Small intestine (tissue), 7 donors: ENCODE data around the gene DPAGT1. TPM values are rescaled to one million over a fixed set of nuclear protein-coding genes. Genes with fewer than 3 reads are reported as not detected.
A peak's percentile ranks its signal among the peaks of the same experiment; 100 is the strongest.
"Not testable (repeated sequence)": the region's sequence is repeated elsewhere in the genome, so short reads cannot be mapped to it uniquely, and the experiment has no call there.

Experiments used
- DNase-seq, 2 donors: peaks; one replicate each; pipeline versions ENCODE4 v3.0.0 to v3.0.0-alpha.2; 2013
- FAIRE-seq: peaks from 2 replicates; lab custom pipeline; 2012; peaks lifted over from hg19 to GRCh38; lab: Jason Lieb, UNC
- H3K27ac ChIP-seq, 3 donors: one replicate each; pipeline ENCODE4 v1.5.1; 2013; ENCODE audit warnings: low read length in 2 of 3, mild to moderate bottlenecking in 2 of 3, control low read depth in 1 of 3, inconsistent platforms in 1 of 3, low read depth in 1 of 3, moderate library complexity in 1 of 3
- H3K27me3 ChIP-seq, 3 donors: one replicate each; pipeline ENCODE4 v1.6.1; 2013; ENCODE audit warnings: low read length in 3 of 3, inconsistent platforms in 1 of 3; ENCODE audit not compliant: control insufficient read depth in 3 of 3, insufficient read depth in 3 of 3
- H3K36me3 ChIP-seq, 3 donors: one replicate each; pipeline ENCODE4 v1.6.1; 2013; ENCODE audit warnings: low read length in 3 of 3, inconsistent platforms in 1 of 3, low read depth in 1 of 3, mild to moderate bottlenecking in 1 of 3, moderate library complexity in 1 of 3; ENCODE audit not compliant: control insufficient read depth in 3 of 3, insufficient read depth in 2 of 3
- H3K4me1 ChIP-seq, 3 donors: one replicate each; pipeline ENCODE4 v1.6.1; 2013; ENCODE audit warnings: low read length in 2 of 3, inconsistent platforms in 1 of 3, low read depth in 1 of 3, mild to moderate bottlenecking in 1 of 3, moderate library complexity in 1 of 3; ENCODE audit not compliant: control insufficient read depth in 3 of 3, insufficient read depth in 2 of 3
- H3K4me3 ChIP-seq, 3 donors: one replicate each; pipeline ENCODE4 v1.5.1; 2013; ENCODE audit warnings: low read length in 3 of 3, control low read depth in 1 of 3, inconsistent platforms in 1 of 3, low read depth in 1 of 3, mild to moderate bottlenecking in 1 of 3, moderate library complexity in 1 of 3
- H3K9me3 ChIP-seq, 2 donors: one replicate each; pipeline ENCODE4 v1.6.1; 2013; ENCODE audit warnings: low read depth in 1 of 2, low read length in 1 of 2; ENCODE audit not compliant: control insufficient read depth in 2 of 2, insufficient read depth in 1 of 2
- WGBS, 3 donors: extraction: QIAGEN DNeasy Blood & Tissue Kit; methylation state at CpG; one replicate each; pipeline ENCODE4 v1.1.7; 2013; 5-methylcytosine and 5-hydroxymethylcytosine counted together
- polyA plus RNA-seq, 4 donors: library from polyadenylated mRNA; stranded (reverse) in 3 of 4; unstranded in 1 of 4; fragments of 200-250 nt in 3 of 4; fragments of 120-200 nt in 1 of 4; gene quantifications; one replicate each; pipeline versions ENCODE4 v1.2.1 to v1.2.3, GENCODE V29; 2013
- donor health status: healthy with polysubstance abuse.
- donor health status: control.
- donor health status: control.
- donor health status: Bipolar disorder and iron deficiency.
- donor health status: healthy.

Gene DPAGT1
- polyA plus RNA-seq, 4 donors = 10.8 to 51.2 (median 30.5) TPM

DNA sequence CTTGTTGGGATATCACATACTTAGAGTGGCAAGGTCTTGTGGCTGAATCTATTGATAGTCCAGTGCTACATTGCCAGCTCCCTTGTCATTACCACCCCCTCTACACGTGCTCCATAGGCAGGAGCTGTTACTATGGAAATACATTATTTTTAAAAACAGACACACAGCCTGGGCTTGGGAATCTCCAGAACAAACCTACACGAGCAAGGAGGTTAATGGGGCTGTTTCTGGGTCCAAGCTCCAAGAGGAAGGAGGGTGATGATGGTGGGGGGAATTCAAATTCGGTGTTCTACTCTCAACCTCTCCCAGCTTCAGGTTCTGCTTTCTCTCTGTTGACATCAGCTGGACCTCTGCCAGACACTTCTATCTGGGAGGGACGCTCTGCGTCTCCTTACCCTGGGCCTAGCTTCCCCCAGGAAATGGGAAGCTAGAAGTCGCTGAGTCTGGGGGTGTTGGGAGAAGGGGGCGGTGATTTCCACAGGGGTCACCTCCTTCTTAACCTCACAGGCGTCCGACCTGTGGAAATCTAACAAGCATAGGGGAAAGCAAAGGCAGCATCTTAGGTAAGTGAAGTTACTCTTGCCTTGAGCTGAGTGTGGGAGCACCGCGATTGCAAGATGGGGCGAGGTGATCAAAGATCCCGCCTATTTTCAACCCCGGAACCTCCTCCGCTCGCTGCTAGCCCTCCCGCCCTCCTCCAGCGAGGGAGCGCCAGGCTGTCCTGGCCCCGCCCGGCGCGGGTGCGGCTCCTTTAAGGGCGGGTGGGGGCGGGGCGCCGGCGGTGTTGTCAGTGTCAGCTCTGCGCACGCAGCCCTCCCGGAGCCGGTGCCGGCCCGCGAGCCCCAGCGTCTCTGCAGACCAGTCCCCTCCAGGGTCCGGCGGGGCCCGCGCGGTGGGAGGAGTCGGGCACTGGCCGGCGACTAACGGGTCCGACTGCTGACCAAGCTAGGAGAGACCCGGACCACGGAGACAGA lies 5.2 kb upstream of the DPAGT1 start, which contains the start of gene C2CD2L:
Gene C2CD2L (plus strand): TSS at position 781 of the 974 bp plus-strand sequence. CDS start 398 bp downstream, outside the sequence.
- H3K36me3 ChIP-seq = peaks cover 11 to 27% (median 11%) of the 10 kb centered on the region in 3 donors
- DNase-seq (peak; percentile 96), FAIRE-seq (no peak)
- 1 to 2% (median 2%) methylated on average over 44 to 49 of the region's 49 CpGs for WGBS, 3 donors
- no peaks in the 10 kb centered on the region for H3K9me3 ChIP-seq
- H3K27me3 ChIP-seq = no peaks in the 10 kb centered on the region
- peak within 1 kb of the TSS; percentile 81 to 98 (median 81) for H3K4me3 ChIP-seq
- peak within 1 kb of the TSS; percentile 85 to 88 (median 85) for H3K27ac ChIP-seq
- peaks cover 8 to 38% (median 12%) of the 10 kb centered on the region in 3 donors for H3K4me1 ChIP-seq

DNA sequence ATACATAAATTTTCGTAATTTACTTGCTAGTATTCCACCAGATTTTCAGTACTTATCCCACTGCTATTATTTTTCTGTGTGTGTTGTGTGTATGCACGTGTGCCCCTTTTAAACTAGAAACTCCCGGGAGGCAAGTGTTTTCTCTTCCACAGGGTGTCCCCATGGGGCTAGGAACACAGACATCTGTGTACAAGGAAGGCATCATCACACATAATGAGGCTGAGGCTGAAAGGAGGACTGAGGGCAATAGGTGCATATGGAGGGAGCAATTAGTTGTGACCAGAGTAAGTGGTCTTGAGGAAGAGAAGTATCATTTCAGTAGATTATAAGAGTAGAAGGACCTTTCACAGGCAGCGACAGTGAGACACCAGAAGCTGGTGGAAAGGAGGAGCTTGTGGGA lies 2.1 kb upstream of the DPAGT1 start:
- no peaks in the 10 kb centered on the region for H3K27me3 ChIP-seq
- 55 to 60% (median 56%) methylated on average over 4 of the region's 4 CpGs for WGBS, 3 donors
- FAIRE-seq = no peak
- H3K9me3 ChIP-seq = no peaks in the 10 kb centered on the region
- H3K4me3 ChIP-seq = no peak overlapping the region
- peaks cover 0 to 3% (median 0%) of the 10 kb centered on the region in 3 donors for H3K36me3 ChIP-seq
- no peak for DNase-seq
- peak overlapping the region in 1 of 3 donors; percentile 14 for H3K27ac ChIP-seq
- H3K4me1 ChIP-seq = peaks cover 7 to 40% (median 14%) of the 10 kb centered on the region in 3 donors

DNA sequence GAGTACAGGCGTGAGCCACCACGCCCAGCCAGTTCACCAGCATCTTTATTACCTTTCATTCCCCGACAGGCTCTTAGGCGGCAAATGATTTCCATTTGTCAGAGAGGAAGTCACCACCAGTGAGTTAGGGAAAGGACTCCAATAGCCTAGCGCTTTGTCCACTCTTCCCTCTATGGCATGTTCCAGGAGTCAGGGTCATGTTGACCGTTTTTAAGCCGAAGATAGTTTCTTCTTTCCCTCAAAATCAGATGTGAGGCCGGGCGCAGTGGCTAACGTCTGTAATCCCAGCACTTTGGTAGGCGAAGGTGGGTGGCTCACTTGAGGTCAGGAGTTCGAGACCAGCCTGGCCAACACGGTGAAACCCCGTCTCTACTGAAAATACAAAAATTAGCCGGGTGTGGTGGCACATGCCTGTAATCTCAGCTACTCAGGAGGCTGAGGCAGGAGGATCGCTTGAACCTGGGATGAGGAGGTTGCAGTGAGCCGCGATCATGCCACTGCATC lies 1.6 kb upstream of the DPAGT1 start:
- H3K27me3 ChIP-seq, DNase-seq, FAIRE-seq, H3K9me3 ChIP-seq, H3K36me3 ChIP-seq: not testable (repeated sequence)
- Histone ChIP-seq H3K27ac (peak overlapping the region; percentile 46 to 99 (median 95)), H3K4me3 (peak overlapping the region in 1 of 3 donors; percentile 91), H3K4me1 (peaks cover 7 to 34% (median 12%) of the 10 kb centered on the region in 3 donors)
- WGBS, 3 donors = 69 to 82% (median 76%) methylated on average over 18 of the region's 18 CpGs

DNA sequence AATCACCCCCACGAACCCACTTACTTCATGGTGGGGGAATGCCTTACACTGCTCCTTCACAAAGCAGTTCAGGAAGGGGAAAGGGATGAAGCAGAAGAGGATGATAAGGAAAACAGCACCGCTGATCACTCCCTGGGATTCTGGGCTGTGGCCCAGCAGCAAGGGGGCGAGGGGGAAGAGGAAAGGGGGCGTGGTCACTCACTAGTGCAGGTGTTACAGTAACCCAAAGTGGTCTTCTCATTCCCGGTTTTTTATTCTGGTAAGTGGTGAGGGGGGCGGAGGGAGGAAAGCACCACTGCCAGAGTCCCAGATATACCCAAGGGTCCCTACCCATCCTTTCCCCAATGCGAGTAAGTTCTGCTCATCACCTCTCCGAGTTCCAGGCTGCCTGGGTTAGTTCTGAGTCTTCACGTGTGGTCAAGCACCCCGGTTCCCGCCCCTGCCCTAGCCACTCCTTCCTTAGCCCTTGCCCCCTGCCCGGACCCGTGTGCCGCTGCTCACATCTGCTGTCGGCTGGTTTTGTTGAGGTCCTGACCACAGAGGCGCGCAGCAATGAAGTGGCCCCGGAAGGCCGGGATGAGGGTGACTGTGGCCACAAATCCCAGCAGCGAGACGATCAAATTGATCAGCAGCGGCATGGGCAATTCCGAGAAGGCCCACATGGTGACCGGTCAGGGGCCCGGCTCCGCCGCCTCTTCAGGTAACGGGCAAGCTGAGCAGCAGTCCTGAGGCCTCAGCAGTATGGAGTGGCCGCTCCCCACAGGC lies 477 bp downstream of the DPAGT1 start:
- DNase-seq (no peak), FAIRE-seq (no peak)
- 0 to 2% (median 1%) methylated on average over 29 of the region's 29 CpGs for WGBS, 3 donors
- peak overlapping the region; percentile 91 to 99 (median 95) for H3K27ac ChIP-seq
- H3K36me3 ChIP-seq = peaks cover 0 to 23% (median 2%) of the 10 kb centered on the region in 3 donors
- H3K4me1 ChIP-seq = peaks cover 2 to 25% (median 9%) of the 10 kb centered on the region in 3 donors
- peak overlapping the region; percentile 58 to 91 (median 85) for H3K4me3 ChIP-seq
- no peaks in the 10 kb centered on the region for H3K9me3 ChIP-seq
- no peaks in the 10 kb centered on the region for H3K27me3 ChIP-seq

DNA sequence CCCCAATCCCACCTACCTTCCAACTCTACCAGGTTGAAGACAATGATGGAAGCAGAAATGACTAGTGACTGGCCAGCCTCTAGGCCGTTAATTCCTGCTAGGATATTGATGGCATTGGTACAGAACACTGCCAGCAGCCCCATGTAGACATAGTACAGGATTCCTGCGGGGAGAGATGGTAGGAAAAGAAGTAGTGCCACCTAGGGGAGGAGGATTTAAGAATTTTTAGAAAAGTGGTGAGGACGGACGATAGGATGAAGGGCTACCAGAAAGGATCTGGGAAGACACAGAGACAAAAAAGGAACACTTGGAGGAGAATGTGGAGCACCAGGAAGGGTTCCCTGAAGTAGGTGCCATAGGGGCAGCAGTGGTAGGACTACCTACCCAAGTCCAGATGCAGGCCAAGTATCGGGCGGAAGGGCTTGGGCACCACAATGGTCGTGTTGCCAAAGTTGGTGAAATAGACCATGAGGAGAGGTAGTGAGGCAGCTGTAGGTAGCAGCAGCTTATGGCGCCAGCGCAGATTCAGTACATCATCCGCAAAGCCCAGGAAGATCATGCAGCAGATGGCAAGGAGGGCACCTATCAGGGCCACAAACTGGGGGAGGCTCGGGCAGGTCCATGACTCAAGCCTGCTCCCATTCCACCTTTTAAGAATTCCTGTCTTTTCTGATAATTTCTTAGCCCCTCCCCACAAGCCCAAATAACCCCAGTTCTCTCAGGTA lies 1.2 kb downstream of the DPAGT1 start:
- peaks cover 2 to 27% (median 8%) of the 10 kb centered on the region in 3 donors for H3K4me1 ChIP-seq
- no peaks in the 10 kb centered on the region for H3K9me3 ChIP-seq
- FAIRE-seq (no peak), DNase-seq (peak; percentile 56 to 69)
- no peaks in the 10 kb centered on the region for H3K27me3 ChIP-seq
- H3K27ac ChIP-seq = no peak overlapping the region
- H3K36me3 ChIP-seq = peaks cover 0 to 24% (median 2%) of the 10 kb centered on the region in 3 donors
- peak overlapping the region in 2 of 3 donors; percentile 85 to 91 for H3K4me3 ChIP-seq
- WGBS, 3 donors = 27 to 43% (median 27%) methylated on average over 11 of the region's 11 CpGs

DNA sequence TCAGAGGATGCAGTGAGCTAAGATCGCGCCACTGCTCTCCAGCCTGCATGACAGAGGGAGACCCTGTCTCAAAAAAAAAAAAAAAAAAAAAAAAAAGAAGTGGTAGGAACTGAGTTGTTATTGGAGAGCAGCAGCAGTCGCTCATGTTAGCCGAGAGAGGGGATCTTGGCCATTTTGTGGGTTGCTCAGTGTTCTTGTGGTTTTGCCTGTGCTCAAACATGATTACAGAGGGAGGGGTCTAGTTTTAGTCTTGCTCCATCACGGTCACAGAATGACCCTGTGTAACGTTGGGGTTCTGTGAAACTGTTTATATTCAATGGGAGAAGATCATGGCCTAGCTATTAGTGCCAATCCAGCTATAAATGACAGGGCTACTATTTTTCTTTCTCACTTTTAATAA lies 1.9 kb downstream of the DPAGT1 start:
- DNase-seq = no peak
- Histone ChIP-seq H3K27ac (no peak overlapping the region), H3K4me3 (no peak overlapping the region), H3K4me1 (peaks cover 2 to 27% (median 8%) of the 10 kb centered on the region in 3 donors), H3K9me3 (no peaks in the 10 kb centered on the region), H3K36me3 (peaks cover 0 to 24% (median 2%) of the 10 kb centered on the region in 3 donors), H3K27me3 (no peaks in the 10 kb centered on the region)
- WGBS, 3 donors = 67 to 72% (median 68%) methylated on average over 6 of the region's 6 CpGs
- no peak for FAIRE-seq

DNA sequence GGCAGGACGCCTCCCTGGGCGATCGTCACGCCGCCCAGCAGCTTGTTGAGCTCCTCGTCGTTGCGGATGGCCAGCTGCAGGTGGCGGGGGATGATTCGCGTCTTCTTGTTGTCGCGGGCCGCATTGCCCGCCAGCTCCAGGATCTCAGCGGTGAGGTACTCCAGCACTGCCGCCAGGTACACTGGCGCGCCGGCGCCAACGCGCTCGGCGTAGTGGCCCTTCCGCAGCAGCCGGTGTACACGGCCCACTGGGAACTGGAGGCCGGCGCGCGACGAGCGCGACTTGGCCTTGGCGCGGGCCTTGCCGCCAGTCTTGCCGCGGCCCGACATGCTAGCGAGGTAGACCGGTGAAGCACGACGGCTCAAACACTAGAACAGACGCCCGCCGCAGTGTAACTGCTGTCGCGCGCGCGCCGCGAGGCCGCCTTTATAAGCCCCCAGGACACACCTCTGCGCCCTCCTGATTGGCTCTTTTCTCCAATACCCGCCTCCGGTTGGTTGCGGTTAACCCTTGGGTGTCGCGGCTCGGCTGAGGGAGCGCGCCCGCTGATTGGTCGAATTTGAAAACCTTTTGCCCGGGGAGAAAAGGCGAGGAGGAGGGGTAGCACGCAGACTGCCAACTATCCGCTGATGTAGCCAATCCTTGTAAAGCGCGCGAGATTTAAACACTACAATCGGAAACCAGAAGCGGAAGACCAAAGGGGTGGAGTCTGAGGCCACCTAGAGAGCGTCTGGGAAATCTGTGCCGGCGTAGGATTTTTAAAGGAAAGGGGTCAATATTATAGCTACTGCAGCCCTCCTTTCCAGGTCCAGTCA lies 6.4 kb downstream of the DPAGT1 start:
- WGBS, 3 donors = 0% methylated on average over 73 to 79 of the region's 79 CpGs
- peak overlapping the region; percentile 59 to 88 (median 81) for H3K4me3 ChIP-seq

More for the DNA sequence above, 6.4 kb downstream of the DPAGT1 start:
- Histone ChIP-seq H3K27ac (peak overlapping the region; percentile 78 to 93 (median 88)), H3K9me3 (no peaks in the 10 kb centered on the region), H3K27me3 (no peaks in the 10 kb centered on the region), H3K4me1 (peaks cover 2 to 29% (median 2%) of the 10 kb centered on the region in 3 donors), H3K36me3 (peaks cover 2 to 48% (median 3%) of the 10 kb centered on the region in 3 donors)
- DNase-seq (peak; percentile 100), FAIRE-seq (no peak)
